Kidney capillary endothelial cell (primary cell): ENCODE results near the gene MED26.
A peak's percentile ranks its signal among the peaks of the same experiment; 100 is the strongest.

Experiments
- DNase-seq: peaks from one replicate; pipeline ENCODE4 v3.0.0-alpha.2; 2018; ENCODE audit warnings: low spot score

The MED26 gene

GRCh38 chr19:16588824-16589577, 39.0 kb downstream of the MED26 start:
- DNase-seq: no peak

GRCh38 chr19:16587833-16588823, 39.9 kb downstream of the MED26 start:
- no peak for DNase-seq

DNA sequence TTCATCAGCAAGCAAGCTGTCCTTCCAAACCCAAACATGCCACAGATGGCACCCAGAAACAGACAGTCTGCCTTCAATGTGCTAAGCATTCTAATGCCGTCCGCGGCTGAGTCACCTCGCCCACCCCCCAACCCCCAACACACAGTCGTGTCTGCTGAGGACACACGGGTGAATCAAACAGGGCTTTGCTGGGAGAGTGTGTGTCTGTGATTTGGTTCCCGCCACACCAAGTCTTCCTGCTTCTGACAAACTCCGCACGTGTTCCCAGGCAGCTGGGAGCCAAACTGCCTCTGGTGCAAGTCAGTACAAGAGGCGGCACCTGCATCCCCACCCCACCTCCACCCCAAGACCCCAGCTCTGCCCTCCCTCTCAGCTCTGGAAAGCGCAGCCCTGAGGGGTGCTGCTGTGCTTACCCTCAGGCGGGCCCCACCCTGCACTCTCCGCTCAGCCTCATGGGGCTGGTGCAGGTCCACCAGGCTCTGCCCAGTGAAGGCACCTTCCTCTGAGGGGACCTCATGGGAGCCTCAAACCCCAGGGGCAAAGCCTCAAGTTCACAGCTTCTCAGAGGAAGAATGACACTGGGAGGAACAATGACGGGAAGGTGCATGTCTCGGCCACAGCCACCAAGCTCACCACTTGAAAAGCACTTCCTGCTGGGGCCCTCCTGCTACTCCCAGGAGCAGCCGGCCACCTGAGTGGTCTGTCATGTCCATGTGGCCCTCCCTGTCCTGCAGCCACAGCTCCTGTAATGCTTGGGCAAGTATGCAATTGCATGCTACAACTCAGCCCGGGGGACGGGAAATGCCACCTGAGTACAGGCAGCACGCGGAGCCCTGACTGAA, 40.8 kb downstream of the MED26 start:
- DNase-seq: peak; percentile 29

- no peak for DNase-seq
Observed at GRCh38 chr19:16586477-16586871, 41.5 kb downstream of the MED26 start.

DNA sequence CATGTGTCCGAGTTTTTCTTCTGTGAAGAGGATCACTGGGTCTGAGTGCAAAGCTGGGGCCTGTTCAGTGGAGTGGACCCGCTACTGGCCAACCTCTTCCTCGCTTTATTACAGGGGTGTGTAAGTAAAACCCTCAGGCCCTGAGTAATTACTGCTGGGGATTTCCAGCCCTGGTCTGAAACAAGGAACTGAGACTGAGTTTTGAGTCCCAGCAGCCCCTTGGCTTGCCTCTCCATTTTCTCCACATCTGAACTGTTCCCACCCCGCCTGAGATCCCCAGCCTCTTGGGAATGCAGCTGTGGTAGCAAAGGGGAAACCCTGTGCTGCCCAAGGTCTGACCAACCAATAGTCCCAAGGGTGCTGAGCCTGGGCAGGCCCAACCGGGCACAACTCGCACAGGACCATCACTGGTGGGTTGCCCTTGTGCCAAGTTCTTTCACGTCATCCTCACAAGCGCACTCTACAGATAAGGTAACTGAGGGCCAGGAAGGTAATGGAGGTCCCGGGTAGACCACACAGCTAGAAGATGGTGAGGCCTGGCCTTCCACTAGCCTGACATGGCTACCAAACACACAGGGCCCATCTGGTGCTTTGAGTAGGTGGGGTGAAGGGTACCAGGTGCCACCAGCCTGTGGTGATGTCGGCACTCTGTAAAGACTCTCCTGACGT, 42.1 kb downstream of the MED26 start:
- no peak for DNase-seq

DNA sequence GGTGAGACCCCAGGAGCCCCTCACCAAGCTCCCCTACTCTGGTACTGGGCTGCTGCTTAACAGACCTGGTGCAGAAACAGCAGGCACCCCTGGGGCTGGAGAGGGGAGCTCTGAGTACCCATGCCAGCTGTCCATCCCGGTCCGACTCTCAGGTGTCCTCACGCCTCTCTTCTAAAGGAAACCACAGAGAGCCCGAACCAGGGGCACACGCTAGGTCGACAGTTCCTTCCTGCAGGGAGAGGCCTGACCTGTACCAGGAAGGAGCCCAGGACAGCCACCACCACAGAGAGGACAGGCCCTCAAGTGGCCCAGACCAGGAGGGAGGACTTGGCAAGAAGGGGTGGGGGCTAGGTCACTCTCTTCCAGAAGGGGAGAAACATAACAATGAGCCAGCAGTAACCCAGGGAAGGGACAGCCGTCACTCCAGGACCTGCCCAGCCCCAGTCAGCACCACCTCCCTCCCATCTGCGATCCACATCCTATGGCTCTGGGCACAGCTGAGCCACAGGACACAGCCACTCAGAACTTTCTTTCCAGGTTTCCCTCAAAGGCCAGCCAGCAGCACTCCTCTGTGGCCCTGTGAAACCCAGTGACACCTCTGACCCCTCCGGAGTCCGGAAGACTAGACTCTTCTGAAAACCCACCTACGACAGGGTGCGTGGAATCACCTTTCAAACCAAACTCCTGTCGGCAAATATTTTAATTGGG, 42.8 kb downstream of the MED26 start:
- no peak for DNase-seq

- DNase-seq: peak; percentile 81
Observed at GRCh38 chr19:16584248-16585093, 43.5 kb downstream of the MED26 start.

- no peak for DNase-seq
Observed at GRCh38 chr19:16582486-16583261, 45.3 kb downstream of the MED26 start.

- no peak for DNase-seq
Observed at GRCh38 chr19:16581971-16582343, 46.0 kb downstream of the MED26 start.

- DNase-seq: no peak
Observed at GRCh38 chr19:16581145-16581970, 46.6 kb downstream of the MED26 start.

DNA sequence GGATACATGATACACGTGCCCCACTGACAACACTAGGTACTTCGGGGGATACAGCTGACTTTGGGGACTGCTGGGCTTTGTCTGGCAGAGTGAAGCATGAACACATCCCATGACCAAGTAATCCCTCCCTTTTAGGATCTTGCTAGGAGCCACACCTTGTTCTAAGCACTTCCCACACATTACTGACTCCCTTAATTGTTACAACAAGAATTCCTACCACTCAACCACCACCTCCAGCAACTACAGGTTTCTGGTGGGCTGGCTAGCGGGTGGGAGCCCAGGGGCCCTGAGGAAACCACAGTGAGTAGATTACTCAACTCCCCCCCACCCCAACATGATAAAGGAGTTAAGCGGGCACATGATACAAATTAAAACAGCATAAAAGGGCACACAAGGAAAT, 48.6 kb downstream of the MED26 start:
- DNase-seq: no peak

DNA sequence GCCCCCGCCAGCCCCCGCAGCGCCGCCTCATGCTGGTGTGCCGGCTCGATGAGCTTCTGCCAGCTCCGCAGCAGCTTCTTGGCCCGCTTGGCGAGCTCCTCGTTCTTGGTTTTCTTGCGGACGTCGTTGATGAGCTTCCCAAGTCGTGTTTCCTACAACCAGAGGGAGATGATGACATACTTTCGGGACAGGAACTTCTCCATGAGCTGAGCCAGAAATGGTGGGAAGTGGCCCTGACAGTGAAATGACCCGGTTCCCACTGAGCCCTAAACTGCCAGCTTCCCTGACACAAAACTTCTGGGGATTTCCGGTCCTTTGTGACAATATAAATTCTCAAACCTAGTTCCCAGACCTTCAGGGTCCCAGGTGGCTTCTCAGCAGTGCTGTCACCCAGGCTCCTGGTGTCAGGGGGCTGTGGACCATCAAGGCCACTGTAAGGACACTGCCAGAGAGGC, 50.4 kb downstream of the MED26 start:
- DNase-seq: no peak

DNA sequence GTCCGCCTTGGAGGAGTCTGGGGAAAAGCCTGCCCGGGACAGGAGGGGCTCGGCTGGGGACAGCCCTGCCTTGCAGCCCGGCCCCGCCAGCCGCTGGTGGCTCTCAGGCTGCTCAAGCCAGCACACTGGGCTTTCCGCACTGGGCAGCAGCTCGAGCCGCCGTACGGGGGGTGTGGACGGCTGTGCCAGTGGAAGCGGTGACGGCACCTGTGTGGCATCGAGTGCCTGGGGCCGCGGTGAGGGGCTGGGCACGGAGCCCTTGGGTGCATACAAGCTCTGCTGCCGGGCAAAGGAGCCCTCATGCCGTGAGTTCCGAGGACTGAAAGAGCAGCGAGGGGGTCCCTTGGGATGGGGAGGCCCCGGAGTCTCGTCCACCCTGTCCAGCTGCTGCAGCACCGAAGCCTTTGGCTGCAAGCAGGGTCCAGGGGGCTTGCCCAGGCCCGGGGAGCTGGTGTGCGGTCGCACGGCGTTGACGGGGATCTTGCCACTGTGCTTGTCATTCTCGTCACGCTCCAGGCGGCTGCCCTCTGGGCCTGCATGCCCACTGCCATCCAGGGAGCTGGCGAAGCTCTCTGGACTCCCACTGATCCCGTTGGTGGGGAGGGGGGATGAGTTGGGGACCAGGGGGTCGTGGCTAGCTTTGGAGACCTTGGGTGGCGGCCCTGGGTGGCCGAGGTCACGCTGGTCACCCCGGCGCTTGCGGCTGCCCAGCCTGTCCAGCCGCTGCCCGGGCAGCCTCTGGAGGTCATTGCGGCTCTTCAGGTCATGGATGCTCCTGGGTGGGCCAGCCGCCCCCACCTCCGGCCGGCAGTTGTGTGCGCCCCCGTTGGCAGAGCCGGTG, 51.1 kb downstream of the MED26 start:
- DNase-seq: no peak

- DNase-seq: no peak
Observed at GRCh38 chr19:16575861-16576689, 51.9 kb downstream of the MED26 start.

- no peak for DNase-seq
Observed at GRCh38 chr19:16575282-16575681, 52.7 kb downstream of the MED26 start.

- DNase-seq: no peak
Observed at GRCh38 chr19:16573925-16574324, 54.1 kb downstream of the MED26 start.
